ENCODE measurements around the gene KIF14.

DNA sequence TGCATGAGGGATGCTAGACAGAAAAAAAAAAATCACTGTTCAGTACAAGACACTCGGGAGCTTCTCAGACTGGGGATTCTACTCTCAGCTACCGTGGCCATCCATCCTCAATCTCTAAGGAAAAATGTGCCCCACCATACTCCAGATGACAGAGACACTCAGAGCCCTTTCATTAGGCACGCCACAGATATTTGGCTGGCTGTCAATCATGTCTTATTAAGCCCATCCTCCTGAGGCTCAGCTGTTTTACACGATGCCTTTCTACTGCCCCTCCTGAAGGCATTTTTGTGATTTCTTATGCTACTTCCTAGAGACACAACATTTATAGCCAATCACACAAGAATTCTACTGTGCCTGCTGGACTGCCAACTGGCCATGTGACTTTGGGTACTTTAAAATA, 92.9 kb downstream of the KIF14 start:
- no peak for TF ChIP-seq LEF1 (IDR thresholded peaks at IDR 0.05; ENCODE audit: borderline replicate concordance)
- TF ChIP-seq FOXK2 (IDR thresholded peaks at IDR 0.05): no peak
- TF ChIP-seq SP1 (IDR thresholded peaks at IDR 0.05): no peak
- no peak for TF ChIP-seq TARDBP (IDR thresholded peaks at IDR 0.05)
- TF ChIP-seq FOXM1 (IDR thresholded peaks at IDR 0.05; ENCODE audit: borderline replicate concordance): no peak
- TF ChIP-seq BHLHE40 (IDR thresholded peaks at IDR 0.05; ENCODE audit: borderline replicate concordance): no peak
- TF ChIP-seq L3MBTL2 (conservative IDR thresholded peaks at IDR 0.05): no peak
- no peak for TF ChIP-seq FOXA1 (IDR thresholded peaks at IDR 0.05)
